HG02759 (cell line): ENCODE measurements around the gene TK1.
"Not testable (repeated sequence)": the region's sequence is repeated elsewhere in the genome, so short reads cannot be mapped to it uniquely, and the experiment has no call there.

Source experiments
- ATAC-seq: cut with Tn5 transposase; IDR thresholded peaks from one replicate; pipeline ENCODE4 v1.9.1; 2021; ENCODE audit warnings: mild to moderate bottlenecking, moderate library complexity; ENCODE audit not compliant: unreplicated experiment

TK1 gene

DNA sequence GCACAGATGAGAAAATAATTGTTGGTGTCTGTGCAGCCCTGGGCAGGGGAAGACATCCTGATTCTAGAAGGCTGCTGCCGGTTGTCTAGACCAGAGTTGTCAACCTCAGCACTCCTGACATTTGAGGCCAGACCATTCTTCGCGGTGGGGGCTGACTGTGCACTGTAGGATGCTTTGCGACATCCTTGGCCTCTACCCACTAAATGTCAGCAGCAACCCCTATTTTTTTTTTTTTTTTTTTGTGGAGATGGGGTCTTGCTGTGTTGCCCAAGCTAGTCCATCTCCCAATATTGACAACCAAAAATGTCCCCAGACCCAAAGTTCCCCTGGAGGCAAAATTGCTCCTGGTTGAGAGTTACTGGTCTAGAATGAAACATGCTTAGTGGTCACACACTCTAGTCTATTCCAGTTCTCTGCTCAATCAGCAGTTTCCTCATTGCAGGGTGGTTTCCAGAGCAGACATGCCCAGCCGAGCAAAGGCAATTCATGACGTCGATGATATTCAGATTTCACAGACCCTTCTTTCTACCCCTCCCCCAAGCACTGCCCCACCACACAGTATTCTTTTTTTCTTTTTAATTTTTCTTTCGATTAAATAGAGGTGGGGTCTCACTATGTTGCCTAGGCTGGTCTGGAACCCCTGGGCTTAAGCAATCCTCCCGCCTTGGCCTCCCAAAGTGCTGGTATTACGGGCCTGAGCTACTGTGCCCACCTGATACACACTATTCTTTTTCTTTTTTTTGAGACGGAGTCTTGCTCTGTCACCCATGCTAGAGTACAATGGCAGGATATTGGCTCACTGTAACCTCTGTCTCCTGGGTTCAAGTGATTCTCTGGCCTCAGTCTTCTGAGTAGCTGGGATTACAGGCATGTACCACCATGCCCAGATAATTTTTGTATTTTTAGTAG, 31.7 kb downstream of the TK1 start:
- peak; percentile 48 for ATAC-seq

DNA sequence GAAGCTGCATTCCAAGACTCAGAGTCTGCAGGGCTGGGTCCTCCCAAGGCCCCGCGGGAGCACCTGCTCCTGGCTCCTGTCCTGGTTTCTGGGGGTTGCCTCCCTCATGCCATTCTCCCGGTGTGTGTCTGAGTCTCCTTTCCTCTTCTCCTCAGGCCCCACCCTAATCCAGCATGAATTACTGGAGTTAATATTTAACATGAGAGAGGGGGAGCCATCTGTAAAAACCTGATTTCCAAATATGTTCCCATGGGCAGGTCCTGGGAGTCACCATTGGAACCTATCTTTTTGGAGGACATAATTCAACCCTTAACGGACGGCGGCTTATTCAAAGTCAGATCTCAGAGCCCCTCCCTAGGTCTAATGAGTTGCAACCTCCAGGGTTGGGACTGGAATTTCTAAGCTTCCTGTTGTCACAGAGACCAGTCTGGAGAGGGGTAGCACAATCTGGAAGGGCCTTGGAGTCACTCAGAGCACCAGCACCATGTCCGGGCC, 35.3 kb downstream of the TK1 start:
- ATAC-seq: no peak

DNA sequence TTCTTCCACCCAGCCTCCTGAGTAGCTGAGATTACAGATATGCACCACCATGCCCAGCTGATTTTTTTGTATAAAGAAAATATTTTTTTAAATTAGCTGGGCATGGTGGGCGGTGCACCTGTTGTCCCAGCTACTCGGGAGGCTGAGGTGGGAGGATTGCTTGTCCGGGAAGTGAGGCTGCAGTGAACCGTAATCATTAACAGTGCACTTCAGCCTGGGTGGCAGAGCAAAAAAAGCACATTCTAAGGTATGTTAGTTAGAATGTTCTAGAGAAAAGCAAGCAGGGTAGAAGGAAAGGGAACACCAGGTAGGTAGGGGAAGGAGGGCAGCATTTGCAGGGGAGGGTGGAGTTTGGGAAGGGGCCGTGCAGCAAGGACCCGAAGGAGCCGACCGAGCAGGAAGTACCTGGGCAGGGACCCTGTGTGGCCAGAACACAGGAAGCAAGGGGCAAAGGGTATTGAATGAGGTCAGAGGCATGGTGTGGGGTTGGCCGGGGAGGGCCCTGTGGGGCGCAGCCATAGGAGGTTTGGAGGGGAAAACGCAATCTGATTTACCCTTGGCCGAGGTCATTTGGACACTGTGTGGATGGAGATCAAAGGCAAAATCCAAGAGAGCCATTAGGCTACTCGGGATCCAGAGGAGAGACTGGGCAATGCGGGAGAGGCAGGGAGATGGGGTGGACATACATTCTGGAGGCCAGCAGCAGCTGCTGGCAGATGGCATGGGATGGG, 38.4 kb downstream of the TK1 start:
- no peak for ATAC-seq

DNA sequence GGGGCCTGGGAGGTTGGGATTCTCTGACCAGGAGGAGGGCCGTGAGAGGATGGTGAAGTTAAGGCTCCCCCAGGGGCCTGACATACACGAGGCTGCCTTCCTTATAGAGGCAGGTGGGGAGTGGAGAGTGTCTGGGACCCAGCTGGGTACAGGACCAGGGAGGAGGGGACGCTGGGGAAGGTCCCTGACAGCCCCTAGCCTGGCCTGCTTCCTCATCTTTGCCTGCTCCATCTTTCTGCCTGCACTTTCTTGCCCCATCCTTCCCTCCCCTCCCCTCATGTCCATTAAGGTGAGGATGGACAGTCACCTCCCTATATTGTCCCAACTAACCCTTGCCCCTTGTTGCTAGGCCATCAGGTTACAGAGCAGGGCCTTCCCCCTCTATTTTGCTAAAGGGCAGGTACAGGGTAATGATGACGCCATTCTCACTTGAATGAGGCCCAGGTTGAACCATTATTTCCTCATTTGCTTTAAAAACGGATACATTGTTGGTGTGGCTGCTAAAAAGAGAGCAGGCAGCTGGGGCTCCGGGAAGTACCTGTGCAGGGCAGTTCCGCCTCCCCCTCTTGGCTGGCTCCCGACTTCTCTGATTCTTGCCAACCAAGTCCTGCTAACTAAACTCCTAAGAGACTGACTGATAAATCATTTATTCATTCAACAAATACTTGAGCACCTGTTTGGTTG, 39.4 kb downstream of the TK1 start:
- no peak for ATAC-seq

DNA sequence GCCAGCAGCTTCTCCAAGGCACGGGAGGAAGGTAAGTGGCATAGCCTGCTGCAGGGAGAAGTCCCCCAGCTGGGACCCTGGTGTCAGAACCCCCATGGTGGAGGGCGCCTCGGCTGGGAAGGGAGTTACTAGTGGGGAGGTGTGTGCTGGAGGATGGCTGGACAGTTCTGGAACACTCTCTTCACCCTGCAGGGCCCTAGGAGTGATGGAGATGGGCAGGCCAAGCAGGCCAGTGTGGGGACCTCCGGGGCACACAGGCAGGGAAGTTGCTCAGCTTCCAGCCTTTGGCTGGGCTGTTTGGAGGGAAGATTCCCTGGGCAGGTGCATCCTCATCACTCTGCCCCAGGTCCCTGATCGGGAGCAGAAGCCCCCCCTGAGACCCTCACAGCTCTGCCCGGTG, 40.0 kb downstream of the TK1 start:
- ATAC-seq: no peak

DNA sequence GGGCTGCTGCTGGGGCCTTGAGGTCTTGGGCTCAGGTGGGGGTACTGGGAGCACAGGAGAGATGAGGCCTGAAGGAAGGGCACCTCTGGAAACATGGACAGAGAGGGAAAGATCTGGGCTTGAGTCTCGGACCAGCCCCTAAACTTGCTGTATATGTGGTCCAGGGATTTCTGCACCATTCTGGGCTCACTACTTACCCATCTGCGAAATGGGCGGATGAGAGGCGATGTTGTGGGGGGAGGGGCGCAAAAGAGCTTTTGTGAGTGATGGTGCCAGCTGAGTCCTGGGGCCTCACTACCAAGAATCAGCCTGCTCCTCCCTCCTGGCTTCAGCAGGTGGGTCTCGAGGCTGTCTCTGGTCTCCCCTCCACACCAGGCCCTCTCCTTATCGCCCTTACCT, 40.4 kb downstream of the TK1 start:
- no peak for ATAC-seq

DNA sequence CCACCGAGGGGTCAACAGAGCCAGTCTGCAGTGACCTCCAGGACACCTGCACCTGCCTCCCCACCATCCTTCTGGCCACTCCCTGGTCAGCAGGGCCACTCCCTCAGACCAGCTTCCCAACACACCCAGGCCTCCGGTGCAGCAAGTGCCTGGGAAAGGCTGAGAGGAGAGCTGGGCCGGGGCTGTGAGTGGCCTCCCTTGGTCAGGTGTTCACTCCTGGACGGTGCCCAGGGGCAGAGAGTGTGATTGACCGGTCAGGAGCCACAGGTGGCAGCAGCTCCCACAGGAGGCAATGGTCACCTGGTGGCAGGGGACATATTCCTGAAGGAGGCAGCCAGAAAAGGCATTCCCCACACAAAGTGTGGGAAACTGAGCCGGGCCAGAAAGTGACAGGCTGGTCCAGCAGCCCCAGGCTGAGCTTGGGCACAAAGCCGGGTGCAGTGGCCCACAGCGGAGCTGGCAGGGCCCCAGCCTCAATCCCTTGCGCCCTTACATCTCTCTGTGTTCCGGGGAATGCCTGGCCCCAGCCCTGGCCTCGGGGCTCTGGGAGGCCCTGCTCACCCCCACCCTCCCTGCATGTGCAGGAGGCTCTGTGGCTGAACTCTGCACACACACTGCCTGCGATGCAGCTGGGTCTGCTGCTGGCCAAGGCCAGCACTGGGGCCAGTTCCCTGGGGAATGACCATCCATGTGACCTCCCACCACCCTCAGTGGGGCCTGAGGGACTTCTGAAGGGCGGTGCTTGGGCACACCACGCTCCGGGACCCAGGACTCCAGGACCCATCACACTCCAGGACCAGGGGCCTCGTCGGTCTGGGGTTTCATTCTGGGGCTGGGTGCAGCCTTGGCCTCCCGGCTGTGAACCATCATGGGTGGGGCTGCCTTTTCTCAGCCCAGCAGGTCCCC, 41.9 kb downstream of the TK1 start:
- no peak for ATAC-seq

DNA sequence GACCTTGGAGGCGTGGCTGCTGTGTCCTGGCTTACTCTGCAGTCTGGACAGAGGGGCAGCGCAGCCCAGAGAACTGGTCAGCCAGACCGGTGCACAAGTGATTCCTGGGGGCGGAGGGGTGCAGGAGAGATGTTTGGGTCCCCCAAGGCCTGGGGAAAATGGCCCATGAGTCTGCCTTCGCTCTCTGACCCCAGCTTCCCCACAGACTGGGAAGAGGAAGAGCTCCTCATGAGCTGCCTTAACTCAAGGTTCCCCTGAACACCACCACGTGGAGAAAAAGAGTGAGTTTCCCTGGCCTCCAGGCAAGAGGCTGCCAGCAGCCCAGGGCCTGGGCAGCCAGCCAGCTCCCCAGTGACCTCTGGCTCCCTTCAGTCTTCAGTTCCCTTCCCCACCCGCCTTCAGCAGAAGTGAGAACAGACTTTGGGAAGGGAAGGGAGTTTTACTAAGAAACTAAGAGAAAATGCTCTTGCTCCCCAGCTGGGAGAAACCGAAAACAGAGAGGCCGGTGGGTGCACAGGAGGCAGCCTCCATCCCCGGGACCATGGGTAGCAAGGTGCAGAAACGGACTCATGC, 42.6 kb downstream of the TK1 start:
- no peak for ATAC-seq

DNA sequence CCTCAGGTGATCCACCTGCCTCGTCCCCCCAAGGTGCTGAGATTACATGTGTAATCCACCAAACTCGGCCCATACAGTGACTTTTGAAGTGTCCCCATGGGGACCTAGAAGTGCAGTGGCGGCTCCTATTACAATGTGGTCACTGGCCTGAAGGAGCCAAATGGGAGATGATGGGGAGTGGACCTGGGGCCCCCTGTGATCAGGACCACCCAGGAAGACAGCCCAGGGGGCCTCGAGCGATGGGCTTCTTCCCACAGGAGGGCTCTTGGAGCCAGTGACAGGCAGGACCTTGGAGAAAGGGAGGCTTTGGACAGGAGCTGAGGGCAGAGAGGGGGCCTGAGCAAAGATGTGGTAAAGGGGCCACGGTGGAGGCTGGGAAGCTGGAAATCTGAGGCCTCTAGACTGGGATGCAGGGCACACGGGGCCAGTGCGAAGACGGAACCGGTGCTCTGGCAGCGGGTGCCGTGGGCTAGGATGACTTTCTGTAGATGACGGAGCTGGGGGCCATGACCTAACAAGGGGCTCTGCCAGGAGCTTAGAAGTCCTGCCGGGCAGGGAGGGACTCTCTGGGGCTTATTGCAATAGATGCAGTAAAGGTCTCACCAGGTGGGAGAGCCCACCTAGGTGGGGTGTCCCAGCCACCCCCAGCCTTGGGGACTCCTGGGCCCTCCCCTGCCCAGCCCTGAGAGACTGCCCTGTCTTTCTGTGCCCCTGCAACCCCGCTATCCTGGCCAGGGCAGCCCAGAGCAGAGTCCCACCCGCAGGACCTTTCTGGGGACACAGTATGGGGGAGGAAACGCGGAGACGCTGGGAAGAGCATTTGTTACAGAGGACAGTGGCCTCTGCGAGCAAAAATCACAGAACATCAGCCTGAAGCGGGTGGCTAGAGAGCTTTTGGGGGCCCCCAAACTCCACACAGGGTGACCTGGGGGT, 43.4 kb downstream of the TK1 start:
- no peak for ATAC-seq

DNA sequence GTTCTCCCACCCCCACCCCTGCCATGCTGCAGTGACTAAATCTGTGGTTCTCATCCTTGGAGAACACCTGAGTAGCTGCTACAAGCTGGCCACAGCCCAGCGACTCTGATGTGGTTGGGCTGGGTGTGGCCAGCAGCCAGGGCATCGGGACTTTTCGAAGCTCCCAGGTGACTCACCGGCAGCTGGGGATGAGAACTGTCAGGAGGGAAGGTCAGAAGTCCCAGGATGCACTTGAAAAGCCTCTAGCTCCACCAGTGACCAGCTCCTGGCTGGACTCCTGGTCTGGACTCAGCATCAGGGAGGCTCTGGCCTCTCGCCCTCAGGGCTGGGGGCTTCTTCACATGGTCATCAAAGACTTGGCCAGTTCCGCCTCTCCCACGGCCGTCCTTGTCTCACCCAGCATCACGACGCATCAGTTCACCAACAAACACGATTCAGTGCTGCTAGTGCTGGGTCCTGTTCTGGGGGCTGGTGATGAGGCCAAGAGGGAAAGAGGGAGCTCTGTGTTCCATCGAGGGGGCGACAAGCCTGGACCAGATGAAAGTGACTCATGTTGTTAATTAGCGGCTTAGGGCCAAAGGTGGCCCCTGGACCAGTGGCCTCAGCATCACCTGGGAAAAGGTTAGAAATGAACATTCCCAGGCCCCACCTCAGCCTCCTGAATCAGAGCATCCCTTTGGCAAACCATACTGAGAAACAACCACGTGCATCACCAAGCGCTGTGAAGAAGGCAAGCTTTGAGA, 44.6 kb downstream of the TK1 start:
- no peak for ATAC-seq

DNA sequence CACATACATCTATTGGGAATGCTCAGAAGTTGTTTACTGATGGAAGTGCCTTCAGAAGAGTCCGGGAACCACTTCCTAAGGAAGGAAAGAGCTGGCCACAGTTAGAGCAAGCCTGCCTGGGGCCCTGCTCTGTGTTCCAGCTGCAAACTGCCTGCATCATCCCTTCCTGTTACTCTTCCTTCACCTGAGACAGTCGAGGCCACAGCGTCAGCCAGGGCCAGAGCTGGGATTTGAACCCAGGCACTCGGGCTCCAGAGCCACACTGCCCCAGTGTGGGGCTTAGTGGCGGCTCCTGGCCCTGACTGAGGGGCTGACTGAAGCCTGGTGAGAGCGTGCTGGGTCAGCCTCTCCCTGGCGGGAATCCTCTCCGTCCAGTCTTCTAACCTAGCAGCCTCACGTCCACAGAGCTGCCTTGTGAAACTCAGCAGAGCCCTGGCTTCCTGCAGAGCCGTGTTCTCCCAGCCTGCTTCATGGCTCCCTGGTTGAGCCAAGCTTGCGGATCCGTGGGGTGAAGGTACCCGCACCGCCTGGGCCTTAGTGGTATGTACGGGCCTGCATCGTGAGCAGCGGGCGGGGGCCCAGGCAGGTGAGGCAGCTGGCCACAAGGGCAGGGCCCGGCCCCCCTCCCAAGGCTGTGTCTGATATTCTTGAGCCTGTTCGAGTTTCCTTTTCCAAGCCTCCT, 45.3 kb downstream of the TK1 start:
- ATAC-seq: no peak

DNA sequence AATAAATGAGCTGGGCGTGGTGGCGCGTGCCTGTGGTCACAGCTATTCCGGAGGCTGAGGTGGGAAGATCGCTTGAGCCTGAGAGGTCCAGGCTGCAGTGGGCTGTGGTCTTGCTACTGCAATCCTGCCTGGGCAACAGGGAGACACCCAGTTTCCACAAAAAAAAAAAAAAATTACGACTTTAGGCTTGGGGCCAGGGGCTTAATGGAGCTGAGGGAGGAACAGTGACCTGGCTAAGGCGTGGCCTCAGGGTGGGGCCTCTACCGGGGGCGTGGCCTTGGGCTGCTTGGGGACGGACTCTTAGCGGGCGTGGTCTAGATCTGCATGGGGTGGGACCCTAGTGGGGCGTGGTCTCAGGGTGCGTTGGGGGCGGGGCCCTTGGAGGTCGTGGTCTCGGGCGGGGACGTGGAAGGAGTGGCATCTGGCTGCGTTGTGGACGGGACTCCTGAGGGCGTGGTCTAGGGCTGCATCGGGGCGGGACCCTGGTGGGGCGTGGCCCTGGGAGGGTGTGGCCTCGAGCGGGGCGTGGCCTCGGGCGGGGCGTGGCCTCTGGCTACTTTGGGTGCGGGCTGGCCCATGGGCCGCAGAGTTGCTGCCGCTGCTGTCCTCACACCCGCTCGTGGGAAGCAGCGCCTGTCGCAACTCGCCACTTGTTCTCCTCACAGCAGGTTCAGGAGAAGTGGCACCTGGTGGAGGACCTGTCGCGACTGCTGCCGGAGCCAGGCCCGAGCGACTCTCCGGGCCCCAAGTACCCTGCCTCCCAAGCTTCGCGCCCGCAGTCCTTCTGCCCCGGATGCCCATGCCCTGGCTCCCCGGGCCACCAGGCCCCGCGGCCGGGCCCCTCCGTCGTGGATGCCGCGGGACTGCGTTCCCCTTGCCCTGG, 46.4 kb downstream of the TK1 start:
- ATAC-seq: peak; percentile 80

DNA sequence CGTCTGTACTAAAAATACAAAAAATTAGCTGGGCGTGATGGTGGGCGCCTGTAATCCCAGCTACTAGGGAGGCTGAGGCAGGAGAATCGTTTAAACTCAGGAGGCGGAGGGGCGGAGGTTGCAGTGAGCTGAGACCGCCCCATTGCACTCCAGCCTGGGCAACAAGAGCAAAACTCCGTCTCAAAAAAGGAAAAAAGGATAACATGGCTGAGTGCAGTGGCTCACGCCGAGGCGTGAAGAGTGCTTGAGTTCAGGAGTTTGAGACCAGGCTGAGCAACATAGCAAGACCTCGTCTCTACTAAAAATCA, 47.0 kb downstream of the TK1 start:
- not testable (repeated sequence) for ATAC-seq

DNA sequence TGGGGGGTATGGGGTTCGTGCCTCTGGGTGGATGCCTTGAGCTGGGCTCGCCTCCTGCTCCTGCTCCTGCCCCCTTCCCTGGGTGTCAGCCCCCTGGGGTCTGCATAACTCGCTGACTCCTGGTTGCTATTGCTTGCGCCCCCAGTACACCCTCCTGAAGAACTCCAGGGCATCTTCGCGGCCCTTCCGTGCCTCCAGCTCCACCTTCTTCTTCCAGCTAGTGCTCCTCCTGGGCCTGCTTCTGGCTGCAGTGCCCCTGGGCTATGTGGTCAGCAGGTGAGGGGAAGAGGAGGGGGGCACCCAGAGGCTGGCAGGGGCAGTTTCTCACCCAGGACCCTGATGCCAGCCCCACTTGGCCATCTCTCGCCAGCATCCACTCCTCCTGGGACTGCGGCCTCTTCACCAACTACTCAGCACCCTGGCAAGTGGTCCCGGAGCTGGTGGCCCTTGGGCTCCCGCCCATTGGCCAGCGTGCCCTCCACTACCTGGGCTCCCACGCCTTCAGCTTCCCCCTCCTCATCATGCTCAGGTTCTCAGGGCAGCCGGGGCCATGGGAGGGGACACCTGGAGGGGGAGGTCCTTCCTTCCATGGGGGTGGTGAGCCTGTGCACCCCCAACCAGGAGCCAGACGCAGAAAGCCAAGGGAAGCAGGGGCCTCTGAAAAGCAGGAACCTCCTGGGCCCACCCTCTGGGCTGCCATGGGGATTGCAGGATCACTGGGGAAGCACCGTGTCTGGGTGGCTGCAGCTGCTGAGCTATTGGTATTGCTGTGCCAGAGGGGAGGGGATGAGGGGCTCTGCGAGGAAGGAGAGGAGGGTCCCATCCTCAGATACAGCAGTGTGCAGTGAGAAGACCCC, 48.4 kb downstream of the TK1 start:
- ATAC-seq: no peak

DNA sequence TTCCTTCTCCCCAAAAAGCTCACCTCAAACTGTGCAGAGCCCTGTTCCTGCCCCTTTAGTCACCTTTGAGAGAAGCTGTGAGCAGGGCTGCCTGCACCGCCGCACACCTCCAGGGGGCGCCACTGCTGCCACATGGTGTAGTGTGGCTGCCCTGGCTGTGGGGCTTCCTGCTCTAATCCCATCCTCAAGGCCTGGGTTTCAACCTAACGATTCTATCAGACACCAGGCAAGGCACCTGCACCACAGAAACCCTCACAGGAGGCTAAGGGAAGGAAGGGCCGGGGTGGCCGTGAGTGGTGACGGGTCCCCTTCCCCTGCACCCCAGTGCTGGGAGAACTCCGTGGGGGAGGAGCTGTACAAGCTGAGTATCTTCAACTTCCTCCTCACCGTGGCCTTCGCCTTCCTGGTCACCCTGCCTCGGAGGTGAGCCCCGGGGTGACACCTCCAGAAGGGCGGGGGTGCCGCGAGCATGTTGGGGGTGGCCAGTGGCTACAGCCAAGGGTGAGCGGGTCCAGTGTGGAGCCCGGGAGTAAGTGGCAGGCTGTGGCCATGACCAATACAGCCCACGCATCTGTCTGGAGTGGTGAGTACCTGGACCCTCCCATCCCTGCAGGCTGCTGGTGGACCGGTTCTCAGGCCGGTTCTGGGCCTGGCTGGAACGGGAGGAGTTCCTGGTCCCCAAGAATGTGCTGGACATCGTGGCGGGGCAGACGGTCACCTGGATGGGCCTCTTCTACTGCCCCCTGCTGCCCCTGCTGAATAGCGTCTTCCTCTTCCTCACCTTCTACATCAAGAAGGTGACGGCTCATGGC, 49.3 kb downstream of the TK1 start:
- no peak for ATAC-seq
